HEK293 (cell line): ENCODE data around the gene NCBP1.

ENCODE experiments used
- CTCF ChIA-PET: fragments of 350-600 bp; formaldehyde crosslinking; extraction: SDS; loops from one replicate; lab custom pipeline; 2021; ENCODE audit warnings: antibody characterized with exemption; lab: Yijun Ruan, JAX
- POLR2A ChIA-PET: fragments of 300-600 bp; formaldehyde crosslinking; extraction: SDS; loops from one replicate; lab custom pipeline; 2020; ENCODE audit warnings: antibody characterized with exemption, inconsistent platforms; lab: Yijun Ruan, JAX
- H3K27ac ChIP-seq: fragments of 200-500 bp; sonication (Bioruptor generic); 2 replicates; pipeline ENCODE4 v1.5.1; 2014; ENCODE audit warnings: low read depth, low read length, control low read depth, inconsistent platforms; ENCODE audit errors: extremely low read depth
- H3K36me3 ChIP-seq, 2 experiments: fragments of 200-500 bp in 1 of 2; sonication (Bioruptor generic) in 1 of 2; 1 replicate in 1 of 2; 2 replicates in 1 of 2; pipeline ENCODE4 v1.5.1; 2014 to 2017; ENCODE audit warnings: inconsistent platforms in 2 of 2, low read length in 2 of 2; ENCODE audit not compliant: control insufficient read depth in 2 of 2, insufficient read depth in 1 of 2
- H3K4me1 ChIP-seq: fragments of 200-500 bp; sonication (Bioruptor generic); 2 replicates; pipeline ENCODE4 v1.5.1; 2014; ENCODE audit warnings: mild to moderate bottlenecking, low read length, inconsistent platforms; ENCODE audit not compliant: control insufficient read depth, insufficient read depth
- H3K4me3 ChIP-seq: 2 replicates; pipeline ENCODE4 v1.5.1; 2011; ENCODE audit warnings: low read depth, mild to moderate bottlenecking, control low read depth, low read length, moderate library complexity
- H3K9me3 ChIP-seq: fragments of 200-500 bp; sonication (Bioruptor generic); 2 replicates; pipeline ENCODE4 v1.5.1; 2014; ENCODE audit warnings: low read depth, low read length, inconsistent platforms; ENCODE audit not compliant: control insufficient read depth, insufficient read depth
- CTCF ChIP-seq: fragments of 450-650 bp; formaldehyde crosslinking; IDR thresholded peaks from 2 replicates; pipeline ENCODE4 v1.5.1; 2016; ENCODE audit warnings: missing biosample characterization, missing genetic modification characterization
- GLIS1 ChIP-seq: fragments of 450-650 bp; formaldehyde crosslinking; IDR thresholded peaks from 2 replicates; pipeline ENCODE4 v1.5.1; 2016; ENCODE audit warnings: missing biosample characterization, missing genetic modification characterization
- GLIS2 ChIP-seq: fragments of 450-650 bp; formaldehyde crosslinking; IDR thresholded peaks from 2 replicates; pipeline ENCODE4 v1.5.1; 2016; ENCODE audit warnings: missing biosample characterization, missing genetic modification characterization
- HOXC10 ChIP-seq: sonication (generic); formaldehyde crosslinking; IDR thresholded peaks from 2 replicates; pipeline ENCODE4 v1.8.1; 2023; ENCODE audit warnings: mild to moderate bottlenecking, missing genetic modification reagents
- KLF7 ChIP-seq: fragments of 450-650 bp; formaldehyde crosslinking; IDR thresholded peaks from 2 replicates; pipeline ENCODE4 v1.5.1; 2016; ENCODE audit warnings: missing biosample characterization, missing genetic modification characterization, borderline replicate concordance
- SP7 ChIP-seq: fragments of 450-650 bp; formaldehyde crosslinking; IDR thresholded peaks from 2 replicates; pipeline ENCODE4 v1.5.1; 2016; ENCODE audit warnings: missing biosample characterization, missing genetic modification characterization
- TRIM28 ChIP-seq: IDR thresholded peaks from 2 replicates; pipeline ENCODE4 v1.6.1; 2011; ENCODE audit warnings: low read length, control low read depth, borderline replicate concordance
- ZBTB17 ChIP-seq: fragments of 450-650 bp; formaldehyde crosslinking; IDR thresholded peaks from 2 replicates; pipeline ENCODE4 v1.5.1; 2016; ENCODE audit warnings: missing biosample characterization, missing genetic modification characterization
- ZBTB26 ChIP-seq: fragments of 450-650 bp; formaldehyde crosslinking; optimal IDR thresholded peaks from 2 replicates; pipeline ENCODE3; 2016; ENCODE audit warnings: missing biosample characterization, mild to moderate bottlenecking, missing genetic modification characterization
- ZFP3 ChIP-seq: fragments of 450-650 bp; formaldehyde crosslinking; IDR thresholded peaks from 2 replicates; pipeline ENCODE4 v1.5.1; 2016; ENCODE audit warnings: low read depth, missing biosample characterization, missing genetic modification characterization
- ZFP37 ChIP-seq: fragments of 450-650 bp; formaldehyde crosslinking; IDR thresholded peaks from 2 replicates; pipeline ENCODE4 v1.5.1; 2016; ENCODE audit warnings: missing biosample characterization, missing genetic modification characterization
- ZNF121 ChIP-seq: fragments of 450-650 bp; formaldehyde crosslinking; IDR thresholded peaks from 2 replicates; pipeline ENCODE4 v1.5.1; 2016; ENCODE audit warnings: missing biosample characterization, missing genetic modification characterization
- ZNF146 ChIP-seq: fragments of 450-650 bp; formaldehyde crosslinking; IDR thresholded peaks from 2 replicates; pipeline ENCODE4 v1.5.1; 2016; ENCODE audit warnings: missing biosample characterization, missing genetic modification characterization
- ZNF174 ChIP-seq: fragments of 450-650 bp; formaldehyde crosslinking; IDR thresholded peaks from 2 replicates; pipeline ENCODE4 v1.5.0; 2017; ENCODE audit warnings: missing biosample characterization, mild to moderate bottlenecking, missing genetic modification characterization
- ZNF274 ChIP-seq, 2 experiments: fragments of 200-500 bp in 1 of 2; fragments of 450-650 bp in 1 of 2; sonication (Bioruptor generic) in 1 of 2; formaldehyde crosslinking in 1 of 2; IDR thresholded peaks; 2 replicates each; pipeline versions ENCODE4 v1.5.1 to v1.6.1; 2014 to 2016; ENCODE audit warnings: borderline replicate concordance in 1 of 2, inconsistent platforms in 1 of 2, low read length in 1 of 2, missing biosample characterization in 1 of 2, missing genetic modification characterization in 1 of 2
- ZNF280C ChIP-seq: fragments of 450-650 bp; formaldehyde crosslinking; IDR thresholded peaks from 2 replicates; pipeline ENCODE4 v1.5.1; 2016; ENCODE audit warnings: missing biosample characterization, missing genetic modification characterization
- ZNF513 ChIP-seq: fragments of 450-650 bp; IDR thresholded peaks from 2 replicates; pipeline ENCODE4 v1.5.1; 2018; ENCODE audit warnings: missing biosample characterization, missing genetic modification characterization
- ZSCAN5A ChIP-seq: fragments of 450-650 bp; formaldehyde crosslinking; IDR thresholded peaks from 2 replicates; pipeline ENCODE4 v1.5.1; 2016; ENCODE audit warnings: missing biosample characterization, missing genetic modification characterization

NCBP1 gene

GRCh38 chr9:97666907-97667686 is 33.5 kb downstream of the NCBP1 start:
- H3K36me3 ChIP-seq, result peaks cover 29 to 94% of the 10 kb centered on the region in 2 experiments
- H3K4me1 ChIP-seq, result no peaks in the 10 kb centered on the region
- H3K4me3 ChIP-seq, result no peak overlapping the region
- POLR2A ChIA-PET, result no interaction called here
- TF ChIP-seq ZNF274 (IDR thresholded peaks at IDR 0.05; ENCODE audit: low read length) (no peak), ZNF274 (tag by site-specific recombination; IDR thresholded peaks at IDR 0.05; ENCODE audit: borderline replicate concordance) (no peak), ZBTB17 (no peak), GLIS2 (no peak), ZFP3 (tag by site-specific recombination) (no peak), CTCF (tag by site-specific recombination) (no peak), ZNF513 (tag by site-specific recombination) (no peak), ZNF146 (tag by site-specific recombination) (no peak), TRIM28 (no peak), ZNF174 (no peak)
- CTCF ChIA-PET, result no interaction called here
- no peaks in the 10 kb centered on the region for H3K9me3 ChIP-seq
- no peak overlapping the region for H3K27ac ChIP-seq

- no peak for TF ChIP-seq ZNF513 (tag by site-specific recombination)
- no peak for TF ChIP-seq ZFP37 (tag by site-specific recombination)
- no peak for TF ChIP-seq ZNF121 (tag by site-specific recombination)
- no peak overlapping the region for H3K4me3 ChIP-seq
- H3K27ac ChIP-seq, result no peak overlapping the region
- no peaks in the 10 kb centered on the region for H3K9me3 ChIP-seq
- H3K36me3 ChIP-seq, result peaks cover 29 to 97% of the 10 kb centered on the region in 2 experiments
- ChIA-PET CTCF (no interaction called here), POLR2A (no interaction called here)
- H3K4me1 ChIP-seq, result no peaks in the 10 kb centered on the region
Observed at GRCh38 chr9:97668485-97668884, 34.9 kb downstream of the NCBP1 start.

GRCh38 chr9:97670586-97670985 is 37.0 kb downstream of the NCBP1 start:
- H3K4me1 ChIP-seq, result no peaks in the 10 kb centered on the region
- H3K9me3 ChIP-seq, result no peaks in the 10 kb centered on the region
- ChIA-PET CTCF (interaction anchor here (1.0 to 1.4 kb wide), 3 partner anchors 11 to 230 kb away, joined by 3 to 5 read pairs (median 4); no protein-coding TSS in a partner anchor), POLR2A (no interaction called here)
- peaks cover 23 to 99% of the 10 kb centered on the region in 2 experiments for H3K36me3 ChIP-seq
- no peak overlapping the region for H3K4me3 ChIP-seq
- no peak overlapping the region for H3K27ac ChIP-seq
- TF ChIP-seq ZBTB26 (tag by site-specific recombination) (no peak), HOXC10 (CRISPR knock-in tag) (no peak), ZNF513 (tag by site-specific recombination) (no peak), ZNF280C (tag by site-specific recombination) (no peak), GLIS1 (no peak), KLF7 (tag by site-specific recombination) (no peak), ZSCAN5A (tag by site-specific recombination) (no peak), SP7 (tag by site-specific recombination) (no peak)
